ENCODE results near the gene C16orf86.

Gene C16orf86

GRCh38 chr16:67654403-67654911 lies 12.2 kb upstream of the C16orf86 start:
- no peak for DNase-seq

DNA sequence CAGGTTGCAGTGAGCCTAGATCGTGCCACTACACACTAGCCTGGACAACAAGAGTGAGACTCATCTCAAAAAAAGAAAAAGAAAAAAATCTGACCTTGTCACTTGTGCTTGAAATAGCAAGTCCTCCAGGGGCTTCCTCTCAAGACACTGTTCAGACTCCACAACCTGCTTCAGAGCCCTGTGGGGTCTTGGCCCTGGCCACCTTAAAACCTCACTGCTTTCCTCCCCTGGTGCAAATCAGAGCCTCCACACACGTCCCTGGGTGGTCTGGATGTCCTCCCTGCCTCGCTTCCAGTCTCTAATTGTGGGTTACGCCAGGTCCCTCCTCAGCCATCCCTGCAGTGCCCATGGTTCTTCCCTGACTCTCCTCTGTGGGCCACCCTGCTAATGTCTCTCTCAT lies 11.3 kb upstream of the C16orf86 start:
- DNase-seq = no peak

GRCh38 chr16:67656344-67657016 lies 10.1 kb upstream of the C16orf86 start:
- no peak for DNase-seq

GRCh38 chr16:67657017-67657608 lies 9.5 kb upstream of the C16orf86 start:
- no peak for DNase-seq

DNA sequence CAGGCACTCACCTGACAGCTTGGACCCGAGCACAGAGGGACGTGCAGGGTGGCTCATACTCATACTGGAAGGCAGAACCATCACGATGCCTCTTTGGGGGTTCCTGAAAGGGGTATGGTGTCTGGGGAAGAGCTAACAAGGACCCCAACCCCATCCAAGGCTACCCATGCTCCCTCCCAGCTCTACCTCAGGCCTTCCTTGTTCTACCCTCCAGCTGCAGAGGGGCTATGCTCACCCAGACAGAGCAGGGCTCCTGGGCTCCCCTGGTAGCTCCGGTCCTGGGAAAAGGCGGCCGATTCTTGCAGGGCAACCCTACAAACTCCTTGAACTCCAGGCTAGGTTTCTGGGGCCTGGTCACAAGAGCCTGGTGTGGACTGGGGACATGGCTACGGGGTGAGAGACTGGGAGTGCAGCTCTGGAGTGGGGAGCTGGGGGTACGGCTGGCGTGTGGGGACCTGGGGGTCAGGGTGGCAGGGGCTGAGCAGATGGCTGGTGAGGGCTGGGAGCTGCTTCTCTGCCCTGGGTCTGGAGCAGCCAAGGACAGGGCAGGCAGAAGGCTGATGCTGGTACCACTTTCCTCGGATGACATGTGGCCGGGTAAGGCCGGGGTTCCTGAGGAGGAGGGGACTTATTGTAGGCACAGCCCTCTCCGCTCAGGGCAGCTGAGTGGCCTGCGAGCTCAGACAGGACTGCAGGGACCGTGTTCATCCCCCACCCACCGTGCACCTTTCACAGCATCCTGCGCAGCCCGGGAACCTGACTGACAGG lies 8.7 kb upstream of the C16orf86 start:
- no peak for DNase-seq

DNA sequence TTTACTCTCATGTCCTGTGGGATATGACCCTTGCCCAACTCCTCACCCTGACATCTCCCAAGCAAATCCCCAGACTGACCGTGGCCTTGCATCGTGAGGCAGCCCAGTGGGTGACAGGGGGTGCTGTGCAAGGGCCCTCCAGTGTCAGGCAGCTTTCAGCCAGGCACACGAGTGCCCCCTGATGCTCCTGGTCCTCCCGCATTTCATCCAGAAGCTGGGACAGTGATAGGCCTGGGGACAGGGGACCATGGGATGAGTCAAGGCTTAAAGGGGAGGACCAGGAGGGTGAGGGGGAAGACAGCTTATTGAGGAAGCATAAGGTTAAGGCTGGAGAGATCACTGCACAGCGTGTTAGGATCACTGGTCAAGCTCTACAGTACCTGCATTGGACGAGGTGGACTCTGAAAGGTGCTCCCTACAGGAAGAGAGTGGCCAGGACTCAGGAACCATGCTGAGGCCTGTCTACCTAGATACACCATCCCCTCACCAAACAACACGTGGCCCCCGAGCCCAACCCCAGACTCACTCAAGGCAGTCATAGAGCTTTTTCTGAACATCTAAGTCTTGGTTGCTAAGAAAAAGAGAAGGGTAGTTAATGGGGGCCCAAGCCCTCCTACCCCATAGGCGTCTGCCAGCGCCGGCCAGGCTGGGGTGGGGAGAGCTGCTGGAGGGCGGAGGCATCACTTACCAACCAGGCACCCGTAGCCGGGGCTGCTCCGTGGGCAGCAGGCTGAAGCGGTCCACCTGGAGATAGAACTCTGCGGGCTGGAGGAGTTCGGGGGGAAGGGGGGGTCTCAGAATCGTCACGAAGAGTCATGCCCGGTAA lies 7.6 kb upstream of the C16orf86 start:
- DNase-seq = no peak

GRCh38 chr16:67659675-67660563 lies 6.7 kb upstream of the C16orf86 start, which contains the start of gene ACD:
Gene ACD (minus strand): TSS chr16:67660260. CDS start chr16:67660220, 40 bp downstream.
- DNase-seq = peak; percentile 87

DNA sequence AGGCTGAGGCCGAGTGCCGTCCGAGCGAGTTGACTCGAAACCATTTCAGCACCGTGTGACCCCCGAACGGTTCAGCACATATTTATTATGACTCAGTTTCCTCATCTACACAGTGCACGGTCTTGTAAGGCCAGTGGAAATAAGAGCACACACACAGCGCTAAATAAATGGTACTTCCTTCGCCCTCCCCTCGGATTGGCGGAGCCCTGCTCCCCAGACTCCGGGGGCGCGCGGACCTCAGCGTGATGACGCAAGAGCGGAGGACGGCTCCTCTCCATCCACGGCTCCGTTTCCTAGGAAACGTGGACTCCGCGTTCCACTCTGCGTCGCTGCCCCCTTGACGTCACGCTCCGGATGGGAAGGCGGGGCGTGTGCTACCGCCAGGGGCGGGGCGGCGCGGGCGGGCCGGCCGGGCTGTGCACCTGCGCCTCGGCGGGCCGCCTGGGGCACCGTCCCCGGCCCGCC lies 6.0 kb upstream of the C16orf86 start, which contains the start of gene PARD6A:
PARD6A (plus strand) TSS at position 397 of the 465 bp plus-strand sequence. CDS start 79 bp downstream, outside the sequence.
- peak; percentile 97 for DNase-seq

- peak; percentile 20 for DNase-seq
Measured at GRCh38 chr16:67661101-67661761, 5.4 kb upstream of the C16orf86 start.

GRCh38 chr16:67661886-67662652 lies 4.5 kb upstream of the C16orf86 start:
- DNase-seq = no peak

DNA sequence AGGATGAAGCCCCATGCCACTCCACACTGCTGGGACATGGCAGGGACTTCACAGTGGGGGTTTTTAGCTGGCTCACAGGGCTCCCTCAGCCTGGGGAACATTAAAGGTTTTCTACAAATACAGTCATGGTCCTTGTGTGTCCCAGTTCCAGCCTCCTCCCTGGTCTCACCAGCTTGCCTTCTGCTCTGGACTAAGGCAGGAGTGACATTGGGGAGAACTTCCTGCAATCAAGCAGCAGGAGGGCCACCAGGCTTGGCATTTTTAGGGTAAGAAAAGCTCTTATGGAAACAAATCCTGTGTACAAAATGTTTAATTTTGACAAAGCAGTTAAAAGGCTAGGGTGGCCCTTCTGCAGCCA lies 4.0 kb upstream of the C16orf86 start:
- no peak for DNase-seq

DNA sequence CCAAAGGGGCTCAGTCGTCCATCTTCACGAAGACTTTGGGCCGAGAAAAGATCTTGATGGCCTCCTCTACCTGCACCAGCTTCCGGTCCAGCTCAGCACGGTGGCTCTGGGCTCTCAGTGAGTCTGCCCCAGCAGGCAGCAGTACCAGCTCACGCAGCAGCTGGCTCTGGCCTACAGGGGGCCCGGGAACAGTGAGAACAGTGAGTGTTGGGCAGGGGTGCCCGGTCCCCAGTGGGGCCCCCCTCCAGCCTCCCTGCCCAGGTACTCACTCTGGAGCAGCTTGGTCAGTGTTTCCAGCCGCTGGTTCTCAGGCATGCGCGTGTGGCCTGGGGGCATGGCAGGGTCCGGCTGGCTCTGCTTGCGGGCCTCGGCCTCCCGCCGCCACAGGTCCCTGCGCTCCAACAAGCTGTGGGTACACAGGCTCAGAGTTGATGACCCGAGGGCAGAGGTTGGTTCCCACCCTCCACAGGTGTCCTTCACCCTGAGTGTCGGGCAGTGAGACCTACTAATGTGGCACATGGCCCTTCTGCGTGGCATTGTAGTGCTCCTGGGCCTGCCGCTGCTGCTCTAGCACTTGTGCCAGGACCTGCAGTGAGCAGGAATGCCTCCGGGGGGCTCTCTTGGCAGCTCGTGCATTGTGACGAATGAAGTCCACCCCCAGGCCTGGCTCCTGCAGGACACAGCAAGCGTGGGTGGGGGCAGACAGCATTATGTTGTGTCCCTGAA lies 3.3 kb upstream of the C16orf86 start:
- no peak for DNase-seq

DNA sequence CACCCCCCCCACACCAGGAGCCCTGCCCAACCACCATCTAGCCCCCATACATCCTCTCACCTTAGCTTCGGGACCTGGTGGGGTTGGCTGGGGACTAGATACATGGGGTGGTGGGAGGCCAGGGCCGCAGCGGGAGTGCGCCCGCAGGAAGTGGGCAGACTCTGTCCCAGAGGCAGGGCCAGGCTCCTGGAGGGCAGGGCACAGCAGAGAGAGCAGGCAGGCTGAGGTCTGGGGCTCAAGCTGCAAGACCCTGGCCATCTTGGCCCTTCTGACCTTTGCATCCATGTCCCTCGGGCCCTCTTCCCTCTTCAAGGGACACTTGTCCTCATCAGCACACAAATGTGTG lies 2.8 kb upstream of the C16orf86 start:
- DNase-seq = no peak

- DNase-seq = no peak
Measured at GRCh38 chr16:67664258-67664657, 2.4 kb upstream of the C16orf86 start.

- no peak for DNase-seq
Measured at GRCh38 chr16:67664871-67665270, 1.7 kb upstream of the C16orf86 start.

DNA sequence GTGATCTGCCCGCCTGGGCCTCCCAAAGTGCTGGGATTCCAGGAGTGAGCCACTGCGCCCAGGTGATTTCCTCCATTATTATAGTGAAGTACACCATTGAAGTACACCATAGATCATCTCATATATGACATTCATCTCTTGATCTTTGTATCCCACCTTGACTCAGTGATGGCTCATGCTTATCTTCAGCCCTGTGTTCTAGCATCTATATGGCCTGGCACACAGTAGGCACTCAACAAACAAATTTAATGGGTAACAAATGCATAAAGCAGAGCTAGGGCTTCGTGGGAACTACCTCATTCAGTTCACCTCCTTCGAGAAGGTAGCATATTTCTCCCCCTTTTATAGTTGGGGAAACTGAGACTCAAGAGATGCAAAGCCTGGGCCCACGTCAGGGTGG lies 1.0 kb upstream of the C16orf86 start:
- no peak for DNase-seq

GRCh38 chr16:67666032-67666551 lies 522 bp upstream of the C16orf86 start:
- DNase-seq = no peak

- no peak for DNase-seq
Measured at GRCh38 chr16:67667453-67667816, 821 bp downstream of the C16orf86 start.

GRCh38 chr16:67667817-67668494 lies 1.3 kb downstream of the C16orf86 start:
- DNase-seq = peak; percentile 92

Measured in fibroblast of upper back skin (primary cell).